Lower lobe of right lung (tissue), 2 donors: ENCODE measurements around the gene TRIM69. TPM values are rescaled to one million over a fixed set of nuclear protein-coding genes. Genes with fewer than 3 reads are reported as not detected.

Experiments used
- ATAC-seq, 2 donors: fragments of 200-7000 bp; cut with Tn5 transposase; one replicate each; pipeline ENCODE4 v1.9.1; 2020 to 2022; ENCODE audit warnings: mild to moderate bottlenecking in 2 of 2, moderate library complexity in 2 of 2
- DNase-seq: peaks from one replicate; pipeline ENCODE4 v3.0.0-alpha.2; 2020
- H3K27ac ChIP-seq: fragments of 200-600 bp; one replicate; pipeline ENCODE4 v1.8.0; 2022
- H3K27me3 ChIP-seq: fragments of 200-600 bp; one replicate; pipeline ENCODE4 v1.8.0; 2022; ENCODE audit warnings: low read depth
- H3K36me3 ChIP-seq: fragments of 200-600 bp; one replicate; pipeline ENCODE4 v1.8.0; 2022; ENCODE audit warnings: mild to moderate bottlenecking
- H3K4me1 ChIP-seq: fragments of 200-600 bp; one replicate; pipeline ENCODE4 v1.8.0; 2022
- H3K4me3 ChIP-seq: fragments of 200-600 bp; one replicate; pipeline ENCODE4 v1.8.0; 2022; ENCODE audit warnings: mild to moderate bottlenecking
- H3K9me3 ChIP-seq: fragments of 200-600 bp; one replicate; pipeline ENCODE4 v1.8.0; 2022
- CTCF ChIP-seq: fragments of 200-600 bp; IDR thresholded peaks from one replicate; pipeline ENCODE4 v1.8.0; 2022; ENCODE audit warnings: antibody characterized with exemption, mild to moderate bottlenecking
- intact Hi-C: fragments of 100-400 bp; cut with DNase I; formaldehyde crosslinking; loops from one replicate; pipeline ENCODE4 v1.11.0; 2022
- total RNA-seq: library from RNA; stranded (reverse); fragmentation: NEBNext Ultra II Directional; extraction: Animal tissue kit (Norgen Biotek cat#: 25700); gene quantifications from one replicate; pipeline ENCODE4 v1.2.1, GENCODE V29; 2021
- donor health status: DM: no; HTN: yes; CAD: no; lungs with severe emphysema.

Gene TRIM69
- total RNA-seq, 1 donor from 2014 or later: 27.2 TPM

GRCh38 chr15:44710236-44711095 is 25.9 kb upstream of the TRIM69 start:
- Histone ChIP-seq H3K27me3 (no peaks in the 10 kb centered on the region), H3K4me3 (peak overlapping the region; percentile 80), H3K27ac (peak overlapping the region; percentile 99), H3K4me1 (peaks cover 51% of the 10 kb centered on the region), H3K36me3 (peaks cover 12% of the 10 kb centered on the region), H3K9me3 (no peaks in the 10 kb centered on the region)
- peak; percentile 15 for TF ChIP-seq CTCF
- intact Hi-C loops: no loop called here
- ATAC-seq (no peak), DNase-seq (peak; percentile 75)

GRCh38 chr15:44711096-44711742 is 25.1 kb upstream of the TRIM69 start, which contains the start of the genes B2M and PATL2:
TSS of gene B2M (plus strand) at chr15:44711517. CDS start at chr15:44711547, 30 bp downstream.
TSS of gene PATL2 (minus strand) at chr15:44711323. CDS start at chr15:44676490, 34,833 bp downstream.
- H3K9me3 ChIP-seq: no peaks in the 10 kb centered on the region
- H3K36me3 ChIP-seq: peaks cover 19% of the 10 kb centered on the region
- ATAC-seq (peak; percentile 94 to 95), DNase-seq (peak; percentile 95)
- TF ChIP-seq CTCF: no peak
- peak within 1 kb of the TSS; percentile 80 for H3K4me3 ChIP-seq
- intact Hi-C loops: no loop called here
- peak within 1 kb of the TSS; percentile 99 for H3K27ac ChIP-seq
- peaks cover 59% of the 10 kb centered on the region for H3K4me1 ChIP-seq
- no peaks in the 10 kb centered on the region for H3K27me3 ChIP-seq

- Histone ChIP-seq H3K36me3 (peaks cover 26% of the 10 kb centered on the region), H3K4me1 (peaks cover 61% of the 10 kb centered on the region), H3K9me3 (no peaks in the 10 kb centered on the region), H3K4me3 (peak overlapping the region; percentile 80), H3K27me3 (no peaks in the 10 kb centered on the region), H3K27ac (peak overlapping the region; percentile 99)
- intact Hi-C loops: no loop called here
- no peak for TF ChIP-seq CTCF
- DNase-seq (peak; percentile 72), ATAC-seq (peak; percentile 72)
These were observed 24.5 kb upstream of the TRIM69 start for GRCh38 chr15:44711743-44712345.

- H3K4me1 ChIP-seq: peaks cover 61% of the 10 kb centered on the region
- H3K36me3 ChIP-seq: peaks cover 32% of the 10 kb centered on the region
- ATAC-seq (peak; percentile 80), DNase-seq (peak; percentile 75)
- intact Hi-C loops: no loop called here
- H3K9me3 ChIP-seq: no peaks in the 10 kb centered on the region
- H3K4me3 ChIP-seq: peak overlapping the region; percentile 80
- TF ChIP-seq CTCF: no peak
- no peaks in the 10 kb centered on the region for H3K27me3 ChIP-seq
- H3K27ac ChIP-seq: peak overlapping the region; percentile 99
These were observed 23.9 kb upstream of the TRIM69 start for GRCh38 chr15:44712346-44713005.
